HepG2 (cell line): Measurements from ENCODE around the gene JMJD8. TPM values are rescaled to one million over a fixed set of nuclear protein-coding genes. Genes with fewer than 3 reads are reported as not detected.

Source experiments
- FIP1L1 ChIP-seq: fragments of 200-400 bp; formaldehyde crosslinking; IDR thresholded peaks from 2 replicates; pipeline ENCODE4 v1.6.1; 2018; ENCODE audit warnings: low read depth, mild to moderate bottlenecking, low read length, moderate library complexity, borderline replicate concordance; ENCODE audit not compliant: insufficient read depth
- HCFC1 ChIP-seq: fragments of 150-350 bp; IDR thresholded peaks from 2 replicates; pipeline ENCODE4 v1.6.1; 2014; ENCODE audit warnings: low read depth, low read length
- KAT7 ChIP-seq: IDR thresholded peaks from 2 replicates; pipeline ENCODE4 v1.6.1; 2018; ENCODE audit warnings: borderline replicate concordance, missing compliant biosample characterization
- KMT2B ChIP-seq: IDR thresholded peaks from 2 replicates; pipeline ENCODE4 v1.6.1; 2016; ENCODE audit warnings: missing genetic modification reagents, missing compliant biosample characterization
- MLX ChIP-seq: IDR thresholded peaks from 2 replicates; pipeline ENCODE4 v1.6.1; 2016
- NONO ChIP-seq, 2 experiments: fragments of 450-650 bp in 1 of 2; sonication (generic) in 1 of 2; formaldehyde crosslinking in 1 of 2; IDR thresholded peaks in 1 of 2; conservative IDR thresholded peaks in 1 of 2; 2 replicates each; pipeline versions ENCODE4 v1.6.1 to v1.8.0; 2017 to 2022; ENCODE audit warnings: mild to moderate bottlenecking in 1 of 2, missing genetic modification reagents in 1 of 2, moderate library complexity in 1 of 2
- NRL ChIP-seq: sonication (generic); formaldehyde crosslinking; IDR thresholded peaks from 2 replicates; pipeline ENCODE4 v1.5.0; 2020; ENCODE audit warnings: missing genetic modification reagents, mild to moderate bottlenecking, moderate library complexity, borderline replicate concordance
- REXO4 ChIP-seq: sonication (generic); formaldehyde crosslinking; IDR thresholded peaks from 2 replicates; pipeline ENCODE4 v1.8.0; 2022; ENCODE audit warnings: missing genetic modification reagents, mild to moderate bottlenecking, borderline replicate concordance
- SIX4 ChIP-seq: sonication (generic); formaldehyde crosslinking; IDR thresholded peaks from 2 replicates; pipeline ENCODE4 v1.4.0; 2020; ENCODE audit warnings: missing genetic modification reagents
- SMARCE1 ChIP-seq: fragments of 450-650 bp; IDR thresholded peaks from 2 replicates; pipeline ENCODE4 v1.6.1; 2017; ENCODE audit warnings: borderline replicate concordance
- STAG1 ChIP-seq: sonication (generic); formaldehyde crosslinking; IDR thresholded peaks from 2 replicates; pipeline ENCODE4 v1.4.0; 2020; ENCODE audit warnings: missing genetic modification reagents
- THAP11 ChIP-seq: IDR thresholded peaks from 2 replicates; pipeline ENCODE4 v1.6.1; 2016; ENCODE audit warnings: missing biosample characterization, missing genetic modification reagents
- ZNF260 ChIP-seq: sonication (generic); formaldehyde crosslinking; IDR thresholded peaks from 2 replicates; pipeline ENCODE4 v1.4.0; 2020; ENCODE audit warnings: missing genetic modification reagents, low read depth, mild to moderate bottlenecking, borderline replicate concordance
- ZNF468 ChIP-seq: sonication (generic); formaldehyde crosslinking; IDR thresholded peaks from 2 replicates; pipeline ENCODE4 v1.8.0; 2022; ENCODE audit warnings: mild to moderate bottlenecking, moderate library complexity, missing genetic modification reagents
- ZNF616 ChIP-seq: sonication (generic); formaldehyde crosslinking; IDR thresholded peaks from 2 replicates; pipeline ENCODE4 v1.5.0; 2020; ENCODE audit warnings: low read depth, mild to moderate bottlenecking, missing genetic modification reagents
- ZNF678 ChIP-seq: sonication (generic); formaldehyde crosslinking; IDR thresholded peaks from 2 replicates; pipeline ENCODE4 v1.4.0; 2020; ENCODE audit warnings: mild to moderate bottlenecking, missing genetic modification reagents
- ZNF746 ChIP-seq: sonication (generic); formaldehyde crosslinking; IDR thresholded peaks from 2 replicates; pipeline ENCODE4 v1.8.0; 2022; ENCODE audit warnings: mild to moderate bottlenecking, missing genetic modification reagents
- ZNF781 ChIP-seq: sonication (generic); formaldehyde crosslinking; IDR thresholded peaks from 2 replicates; pipeline ENCODE4 v1.5.1; 2020; ENCODE audit warnings: borderline replicate concordance, mild to moderate bottlenecking, missing genetic modification reagents; ENCODE audit errors: not compliant biosample characterization
- ZNF83 ChIP-seq: sonication (generic); formaldehyde crosslinking; IDR thresholded peaks from 2 replicates; pipeline ENCODE4 v1.4.0; 2020; ENCODE audit warnings: missing genetic modification reagents, mild to moderate bottlenecking, borderline replicate concordance
- polyA plus RNA-seq, 8 experiments: library from polyadenylated mRNA; depleted of rRNA in 3 of 8; stranded (reverse) in 7 of 8; unstranded in 1 of 8; fragments of >200 nt; fragmentation: Illumina TruSeq in 4 of 8; extraction: Trizol in 4 of 8; gene quantifications; 2 replicates each; pipeline versions ENCODE4 v1.2.1 to v1.2.3, GENCODE V29; 2011 to 2016; ENCODE audit warnings: low read depth in 4 of 8, missing spikeins in 1 of 8, mixed read lengths in 1 of 8; ENCODE audit not compliant: insufficient read depth in 1 of 8
- total RNA-seq, 5 experiments: library from RNA; depleted of rRNA; stranded (reverse); fragments of >200 nt; fragmentation: Illumina TruSeq; extraction: Trizol; gene quantifications; 2 replicates each; pipeline ENCODE4 v1.2.3, GENCODE V29; 2016; ENCODE audit warnings: low read depth in 1 of 5
- TF ChIP-seq, protein P1 (sequence below): sonication (generic); formaldehyde crosslinking; IDR thresholded peaks from 2 replicates; pipeline ENCODE4 v1.9.0; 2021; ENCODE audit warnings: missing genetic modification reagents, mild to moderate bottlenecking, borderline replicate concordance
- TF ChIP-seq, protein P2 (sequence below): IDR thresholded peaks from 2 replicates; pipeline ENCODE4 v1.6.1; 2012; ENCODE audit warnings: low read length, improper control_type of control experiment
- TF ChIP-seq, protein P3 (sequence below): sonication (generic); formaldehyde crosslinking; IDR thresholded peaks from 2 replicates; pipeline ENCODE4 v1.5.0; 2020; ENCODE audit warnings: missing genetic modification reagents

JMJD8 gene
- total and polyA plus RNA-seq, 2 of the 13 experiments (the other 11 are each of a cell fraction or from before 2014, with no cell fraction given): 2.6 to 11.8 TPM

DNA sequence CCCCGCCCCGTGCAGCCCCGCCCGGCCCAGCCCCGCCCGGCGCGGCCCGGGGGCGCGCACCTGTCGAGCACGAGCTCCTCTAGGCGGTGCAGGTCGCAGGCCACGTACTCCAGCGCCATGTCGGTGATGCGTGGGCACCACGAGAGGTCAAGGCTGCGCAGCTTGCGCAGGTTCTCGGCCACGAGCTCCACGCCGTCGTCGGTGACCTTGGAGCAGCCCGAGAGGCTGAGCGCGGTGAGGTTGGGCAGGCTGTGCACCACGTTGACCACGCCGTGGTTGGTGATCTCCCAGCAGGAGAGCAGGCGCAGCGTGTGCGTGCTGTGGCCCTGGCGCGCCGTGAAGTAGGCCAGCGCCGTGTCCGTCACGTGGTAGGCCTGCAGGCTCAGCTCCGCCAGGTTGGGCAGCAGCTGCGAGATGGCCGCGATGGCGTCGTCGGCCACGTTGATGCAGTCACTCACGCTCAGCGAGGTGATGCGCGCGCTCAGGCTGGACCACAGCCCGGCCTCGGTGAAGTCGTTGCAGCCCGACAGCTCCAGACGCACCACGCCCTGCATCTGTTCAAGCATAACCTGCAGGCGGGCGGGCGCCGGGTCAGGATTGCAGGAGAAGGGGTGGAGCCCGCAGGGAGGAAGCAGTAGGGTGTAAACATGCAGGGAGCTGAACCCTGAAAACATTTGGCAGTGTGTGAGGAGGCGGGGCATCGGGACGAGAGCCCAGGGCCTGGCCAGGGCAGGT lies 11.4 kb upstream of the JMJD8 start (continued):
- TF ChIP-seq KMT2B (CRISPR knock-in tag) (no peak), ZNF746 (CRISPR knock-in tag) (no peak), STAG1 (CRISPR knock-in tag) (no peak), HCFC1 (no peak), SMARCE1 (no peak), ZNF678 (CRISPR knock-in tag) (no peak), SIX4 (CRISPR knock-in tag) (no peak), ZNF781 (no peak), ZNF260 (CRISPR knock-in tag) (no peak), NRL (CRISPR knock-in tag) (no peak), KAT7 (CRISPR knock-in tag) (no peak; the same call in 1 of the 2 replicates), ZNF83 (CRISPR knock-in tag) (no peak), FIP1L1 (no peak), NONO (IDR thresholded peaks at IDR 0.05) (no peak), NONO (CRISPR knock-in tag; conservative IDR thresholded peaks at IDR 0.05) (no peak; the same call in 1 of the 2 replicates), REXO4 (0 out of 2 replicates have a peak, but pooled peaks have one; percentile 83), THAP11 (CRISPR knock-in tag) (peak; percentile 20; the same call in 1 of the 2 replicates), ZNF616 (CRISPR knock-in tag) (no peak), ZNF468 (peak; percentile 86; the same call in 1 of the 2 replicates), MLX (CRISPR knock-in tag) (peak; percentile 13; the same call in 1 of the 2 replicates)
- TF ChIP-seq, protein P1, sequence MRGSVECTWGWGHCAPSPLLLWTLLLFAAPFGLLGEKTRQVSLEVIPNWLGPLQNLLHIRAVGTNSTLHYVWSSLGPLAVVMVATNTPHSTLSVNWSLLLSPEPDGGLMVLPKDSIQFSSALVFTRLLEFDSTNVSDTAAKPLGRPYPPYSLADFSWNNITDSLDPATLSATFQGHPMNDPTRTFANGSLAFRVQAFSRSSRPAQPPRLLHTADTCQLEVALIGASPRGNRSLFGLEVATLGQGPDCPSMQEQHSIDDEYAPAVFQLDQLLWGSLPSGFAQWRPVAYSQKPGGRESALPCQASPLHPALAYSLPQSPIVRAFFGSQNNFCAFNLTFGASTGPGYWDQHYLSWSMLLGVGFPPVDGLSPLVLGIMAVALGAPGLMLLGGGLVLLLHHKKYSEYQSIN (CRISPR knock-in tag): no peak
- TF ChIP-seq, protein P2, sequence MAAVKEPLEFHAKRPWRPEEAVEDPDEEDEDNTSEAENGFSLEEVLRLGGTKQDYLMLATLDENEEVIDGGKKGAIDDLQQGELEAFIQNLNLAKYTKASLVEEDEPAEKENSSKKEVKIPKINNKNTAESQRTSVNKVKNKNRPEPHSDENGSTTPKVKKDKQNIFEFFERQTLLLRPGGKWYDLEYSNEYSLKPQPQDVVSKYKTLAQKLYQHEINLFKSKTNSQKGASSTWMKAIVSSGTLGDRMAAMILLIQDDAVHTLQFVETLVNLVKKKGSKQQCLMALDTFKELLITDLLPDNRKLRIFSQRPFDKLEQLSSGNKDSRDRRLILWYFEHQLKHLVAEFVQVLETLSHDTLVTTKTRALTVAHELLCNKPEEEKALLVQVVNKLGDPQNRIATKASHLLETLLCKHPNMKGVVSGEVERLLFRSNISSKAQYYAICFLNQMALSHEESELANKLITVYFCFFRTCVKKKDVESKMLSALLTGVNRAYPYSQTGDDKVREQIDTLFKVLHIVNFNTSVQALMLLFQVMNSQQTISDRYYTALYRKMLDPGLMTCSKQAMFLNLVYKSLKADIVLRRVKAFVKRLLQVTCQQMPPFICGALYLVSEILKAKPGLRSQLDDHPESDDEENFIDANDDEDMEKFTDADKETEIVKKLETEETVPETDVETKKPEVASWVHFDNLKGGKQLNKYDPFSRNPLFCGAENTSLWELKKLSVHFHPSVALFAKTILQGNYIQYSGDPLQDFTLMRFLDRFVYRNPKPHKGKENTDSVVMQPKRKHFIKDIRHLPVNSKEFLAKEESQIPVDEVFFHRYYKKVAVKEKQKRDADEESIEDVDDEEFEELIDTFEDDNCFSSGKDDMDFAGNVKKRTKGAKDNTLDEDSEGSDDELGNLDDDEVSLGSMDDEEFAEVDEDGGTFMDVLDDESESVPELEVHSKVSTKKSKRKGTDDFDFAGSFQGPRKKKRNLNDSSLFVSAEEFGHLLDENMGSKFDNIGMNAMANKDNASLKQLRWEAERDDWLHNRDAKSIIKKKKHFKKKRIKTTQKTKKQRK: no peak
- TF ChIP-seq, protein P3, sequence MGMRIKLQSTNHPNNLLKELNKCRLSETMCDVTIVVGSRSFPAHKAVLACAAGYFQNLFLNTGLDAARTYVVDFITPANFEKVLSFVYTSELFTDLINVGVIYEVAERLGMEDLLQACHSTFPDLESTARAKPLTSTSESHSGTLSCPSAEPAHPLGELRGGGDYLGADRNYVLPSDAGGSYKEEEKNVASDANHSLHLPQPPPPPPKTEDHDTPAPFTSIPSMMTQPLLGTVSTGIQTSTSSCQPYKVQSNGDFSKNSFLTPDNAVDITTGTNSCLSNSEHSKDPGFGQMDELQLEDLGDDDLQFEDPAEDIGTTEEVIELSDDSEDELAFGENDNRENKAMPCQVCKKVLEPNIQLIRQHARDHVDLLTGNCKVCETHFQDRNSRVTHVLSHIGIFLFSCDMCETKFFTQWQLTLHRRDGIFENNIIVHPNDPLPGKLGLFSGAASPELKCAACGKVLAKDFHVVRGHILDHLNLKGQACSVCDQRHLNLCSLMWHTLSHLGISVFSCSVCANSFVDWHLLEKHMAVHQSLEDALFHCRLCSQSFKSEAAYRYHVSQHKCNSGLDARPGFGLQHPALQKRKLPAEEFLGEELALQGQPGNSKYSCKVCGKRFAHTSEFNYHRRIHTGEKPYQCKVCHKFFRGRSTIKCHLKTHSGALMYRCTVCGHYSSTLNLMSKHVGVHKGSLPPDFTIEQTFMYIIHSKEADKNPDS (CRISPR knock-in tag): peak; percentile 65; the same call in 1 of the 2 replicates
